Neutrophil (primary cell): ENCODE data around the gene DEPP1.

Experiments used
- H3K27ac ChIP-seq: fragments of 200-600 bp; sonication (generic); 2 replicates; pipeline ENCODE4 v1.5.1; 2016; ENCODE audit warnings: mild to moderate bottlenecking, moderate library complexity
- H3K27me3 ChIP-seq: fragments of 200-600 bp; sonication (generic); 2 replicates; pipeline ENCODE4 v1.6.0; 2016; ENCODE audit warnings: mild to moderate bottlenecking
- H3K36me3 ChIP-seq: fragments of 200-600 bp; sonication (generic); 2 replicates; pipeline ENCODE4 v1.5.1; 2017
- H3K4me1 ChIP-seq, 2 experiments: fragments of 200-600 bp in 1 of 2; sonication (generic) in 1 of 2; 1 replicate in 1 of 2; 2 replicates in 1 of 2; pipeline versions ENCODE4 v1.5.1 to v1.6.1; 2013 to 2016; ENCODE audit warnings: low read depth in 1 of 2, low read length in 1 of 2, mild to moderate bottlenecking in 1 of 2, moderate library complexity in 1 of 2; ENCODE audit not compliant: control insufficient read depth in 1 of 2, insufficient read depth in 1 of 2
- H3K4me3 ChIP-seq, 2 experiments: fragments of 200-600 bp in 1 of 2; sonication (generic) in 1 of 2; 1 replicate in 1 of 2; 2 replicates in 1 of 2; pipeline ENCODE4 v1.5.1; 2013 to 2016; ENCODE audit warnings: low read depth in 1 of 2, low read length in 1 of 2, mild to moderate bottlenecking in 1 of 2, moderate library complexity in 1 of 2
- H3K9me3 ChIP-seq: fragments of 200-600 bp; sonication (generic); 2 replicates; pipeline ENCODE4 v1.5.1; 2016
- CTCF ChIP-seq: fragments of 200-600 bp; sonication (generic); IDR thresholded peaks from 2 replicates; pipeline ENCODE4 v1.5.1; 2016; ENCODE audit warnings: antibody characterized with exemption

The DEPP1 gene

DNA sequence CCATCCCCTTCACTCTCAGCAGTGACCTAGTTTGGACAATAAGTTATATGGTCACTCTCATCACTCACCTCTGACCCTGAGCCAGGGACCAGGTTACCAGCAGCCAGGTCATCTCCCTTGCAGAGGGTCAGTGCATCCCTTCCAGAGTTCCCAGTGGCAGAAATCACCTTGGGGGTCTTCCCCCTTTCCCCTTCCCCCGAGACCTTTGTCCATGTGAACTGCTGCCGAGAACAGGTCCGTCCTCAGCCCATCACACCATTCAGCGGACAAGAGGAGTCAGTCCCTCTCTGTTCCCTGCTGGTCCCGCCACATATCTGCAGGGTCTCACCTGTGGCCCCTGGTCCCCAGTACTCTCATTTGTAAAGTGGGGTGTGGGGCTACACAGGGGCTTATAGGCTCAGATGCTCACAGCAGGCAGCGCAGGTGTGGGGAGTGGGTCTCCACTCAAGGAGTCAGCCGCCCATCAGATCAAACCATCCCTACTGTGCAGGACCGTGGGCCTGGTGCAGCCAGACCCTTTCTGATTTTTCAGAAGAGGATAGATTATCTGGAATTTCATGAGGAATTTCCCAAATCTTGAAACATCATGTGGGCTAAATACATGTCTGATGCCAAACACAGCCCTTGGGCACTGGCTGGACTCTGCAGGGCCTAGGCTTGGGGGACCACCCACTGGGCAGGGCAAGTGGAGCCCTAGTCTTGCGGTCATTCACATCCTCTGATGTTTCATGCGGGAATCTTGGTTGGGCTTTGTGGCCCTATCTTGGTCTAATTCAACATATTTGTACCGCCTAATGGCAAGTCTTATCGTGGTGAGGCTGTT, 6.5 kb downstream of the DEPP1 start:
- no peak for TF ChIP-seq CTCF
- peaks cover 44 to 50% of the 10 kb centered on the region in 2 experiments for H3K4me1 ChIP-seq

DNA sequence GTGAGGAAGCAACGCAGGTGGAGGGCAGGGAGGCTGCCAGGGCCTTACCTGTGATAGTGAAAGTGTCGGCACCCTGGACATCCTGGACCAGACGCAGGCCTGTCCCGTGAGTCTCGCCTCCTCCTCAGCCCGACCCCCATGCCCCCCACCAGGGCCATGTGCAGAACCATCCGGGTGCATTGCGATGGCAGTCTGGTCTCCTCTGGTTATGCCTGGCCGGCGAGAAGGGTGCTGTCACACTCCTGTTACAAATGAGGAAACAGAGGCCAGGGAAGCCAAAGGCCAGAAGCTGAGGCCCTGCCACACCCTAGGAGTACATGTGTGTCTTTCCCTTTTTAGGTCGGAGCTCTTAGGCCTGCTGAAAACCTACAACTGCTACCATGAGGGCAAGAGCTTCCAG, 7.2 kb downstream of the DEPP1 start:
- H3K27me3 ChIP-seq: no peaks in the 10 kb centered on the region
- no peaks in the 10 kb centered on the region for H3K9me3 ChIP-seq
- H3K36me3 ChIP-seq: no peaks in the 10 kb centered on the region
- H3K27ac ChIP-seq: no peak overlapping the region
- peaks cover 51 to 57% of the 10 kb centered on the region in 2 experiments for H3K4me1 ChIP-seq
- H3K4me3 ChIP-seq: no peak overlapping the region
- TF ChIP-seq CTCF: no peak

More for the DNA sequence above, 6.5 kb downstream of the DEPP1 start:
- H3K27me3 ChIP-seq: no peaks in the 10 kb centered on the region
- H3K27ac ChIP-seq: no peak overlapping the region
- H3K9me3 ChIP-seq: no peaks in the 10 kb centered on the region
- H3K36me3 ChIP-seq: no peaks in the 10 kb centered on the region
- H3K4me3 ChIP-seq: no peak overlapping the region

DNA sequence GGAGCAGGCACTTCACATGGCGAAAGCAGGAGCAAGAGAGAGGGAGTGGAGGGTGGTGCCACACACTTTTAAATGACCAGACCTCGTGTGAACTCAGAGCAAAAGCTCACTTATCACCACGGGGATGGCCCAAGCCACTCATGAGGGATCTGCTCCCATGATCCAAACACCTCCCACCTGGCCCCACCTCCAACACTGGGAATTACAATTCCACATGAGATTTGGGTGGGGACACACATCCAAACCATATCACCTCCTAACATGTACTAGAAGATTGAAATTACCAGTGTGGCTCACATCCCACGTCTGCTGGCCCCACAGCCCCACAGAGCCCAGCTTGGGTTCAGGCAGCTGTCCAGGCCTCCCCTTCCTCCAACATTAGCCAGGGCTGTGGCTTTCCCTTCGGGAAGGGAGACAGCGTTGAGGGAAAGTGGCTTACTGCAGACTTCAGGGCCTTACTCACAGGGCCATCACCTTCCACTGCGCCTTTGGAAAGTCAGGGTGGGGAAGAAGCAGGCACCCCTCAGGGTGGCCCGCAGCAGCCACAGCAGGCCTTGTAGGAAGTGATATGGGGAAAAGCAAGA, 7.7 kb downstream of the DEPP1 start:
- peaks cover 52 to 63% of the 10 kb centered on the region in 2 experiments for H3K4me1 ChIP-seq

DNA sequence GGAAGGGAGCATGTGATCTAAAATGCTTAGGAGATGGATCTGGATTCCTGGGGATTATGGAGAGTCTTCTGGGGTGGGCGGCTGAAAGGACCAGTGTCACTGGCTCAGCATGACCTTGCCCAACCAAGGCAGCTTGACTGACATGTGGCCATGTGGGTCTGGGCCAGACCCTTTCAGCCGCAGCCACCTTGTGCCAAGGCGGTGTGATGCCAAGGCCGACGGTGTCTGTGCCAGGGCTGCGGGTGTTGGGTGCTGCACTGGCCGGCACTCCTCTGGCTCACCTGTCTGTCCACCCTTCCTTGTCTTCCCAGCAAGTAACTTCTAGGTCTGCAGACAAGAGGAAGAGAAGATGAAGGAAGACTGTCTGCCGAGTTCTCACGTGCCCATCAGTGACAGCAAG, 8.8 kb downstream of the DEPP1 start:
- TF ChIP-seq CTCF: no peak
- Histone ChIP-seq H3K36me3 (no peaks in the 10 kb centered on the region), H3K27me3 (no peaks in the 10 kb centered on the region), H3K9me3 (no peaks in the 10 kb centered on the region), H3K27ac (no peak overlapping the region), H3K4me3 (no peak overlapping the region), H3K4me1 (peaks cover 49 to 61% of the 10 kb centered on the region in 2 experiments)

More for the DNA sequence above, 7.7 kb downstream of the DEPP1 start:
- Histone ChIP-seq H3K27me3 (no peaks in the 10 kb centered on the region), H3K9me3 (no peaks in the 10 kb centered on the region), H3K36me3 (no peaks in the 10 kb centered on the region), H3K4me3 (no peak overlapping the region), H3K27ac (no peak overlapping the region)
- no peak for TF ChIP-seq CTCF

- Histone ChIP-seq H3K27me3 (no peaks in the 10 kb centered on the region), H3K4me1 (peaks cover 38 to 50% of the 10 kb centered on the region in 2 experiments), H3K36me3 (no peaks in the 10 kb centered on the region), H3K9me3 (no peaks in the 10 kb centered on the region), H3K4me3 (peak overlapping the region; percentile 9 to 16), H3K27ac (peak overlapping the region; percentile 58)
- TF ChIP-seq CTCF: no peak
Observed at GRCh38 chr10:44968500-44969400, 9.9 kb downstream of the DEPP1 start.
